Transverse colon (tissue), 4 donors: Measurements from ENCODE around the gene SHQ1.

Experiments used
- EP300 ChIP-seq: sonication (generic); formaldehyde crosslinking; IDR thresholded peaks from one replicate; pipeline ENCODE4 v1.6.1; 2017; ENCODE audit warnings: antibody characterized with exemption, low read depth
- POLR2A ChIP-seq: fragments of 450-650 bp; IDR thresholded peaks from one replicate; pipeline ENCODE4 v1.6.1; 2016; ENCODE audit warnings: antibody characterized with exemption, mild to moderate bottlenecking, moderate library complexity
- POLR2AphosphoS5 ChIP-seq, 3 donors: sonication (generic); formaldehyde crosslinking; IDR thresholded peaks; one replicate each; pipeline ENCODE4 v1.6.1; 2016; ENCODE audit warnings: antibody characterized with exemption in 3 of 3
- TF ChIP-seq, protein P1 (sequence below), 5 experiments: fragments of 200-600 bp in 3 of 5; fragments of 450-650 bp in 2 of 5; sonication (generic) in 3 of 5; IDR thresholded peaks; 1 replicate in 2 of 5; 2 replicates in 3 of 5; pipeline ENCODE4 v1.5.1; 2016 to 2017; ENCODE audit warnings: antibody characterized with exemption in 5 of 5, inconsistent platforms in 3 of 5, mild to moderate bottlenecking in 2 of 5, moderate library complexity in 1 of 5

DNA sequence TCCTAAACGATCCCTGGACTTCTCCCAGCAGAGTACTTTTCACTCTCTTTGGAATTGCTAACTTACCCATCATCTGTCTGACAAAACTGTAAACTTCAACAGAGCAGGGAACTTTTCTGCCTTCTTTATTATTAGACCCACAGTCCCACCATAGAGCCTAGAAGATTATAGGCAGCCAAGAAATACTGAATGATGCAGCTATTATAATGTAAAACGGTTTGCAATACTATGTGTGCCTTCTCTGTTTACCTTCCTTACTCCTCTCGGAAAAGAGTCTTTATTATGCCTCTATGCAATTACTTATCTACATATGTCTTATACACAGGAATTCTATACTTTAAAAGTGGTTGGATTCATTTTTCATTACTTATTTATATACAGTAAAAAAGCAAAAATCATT is 36.0 kb downstream of the SHQ1 start:
- TF ChIP-seq, protein P1, sequence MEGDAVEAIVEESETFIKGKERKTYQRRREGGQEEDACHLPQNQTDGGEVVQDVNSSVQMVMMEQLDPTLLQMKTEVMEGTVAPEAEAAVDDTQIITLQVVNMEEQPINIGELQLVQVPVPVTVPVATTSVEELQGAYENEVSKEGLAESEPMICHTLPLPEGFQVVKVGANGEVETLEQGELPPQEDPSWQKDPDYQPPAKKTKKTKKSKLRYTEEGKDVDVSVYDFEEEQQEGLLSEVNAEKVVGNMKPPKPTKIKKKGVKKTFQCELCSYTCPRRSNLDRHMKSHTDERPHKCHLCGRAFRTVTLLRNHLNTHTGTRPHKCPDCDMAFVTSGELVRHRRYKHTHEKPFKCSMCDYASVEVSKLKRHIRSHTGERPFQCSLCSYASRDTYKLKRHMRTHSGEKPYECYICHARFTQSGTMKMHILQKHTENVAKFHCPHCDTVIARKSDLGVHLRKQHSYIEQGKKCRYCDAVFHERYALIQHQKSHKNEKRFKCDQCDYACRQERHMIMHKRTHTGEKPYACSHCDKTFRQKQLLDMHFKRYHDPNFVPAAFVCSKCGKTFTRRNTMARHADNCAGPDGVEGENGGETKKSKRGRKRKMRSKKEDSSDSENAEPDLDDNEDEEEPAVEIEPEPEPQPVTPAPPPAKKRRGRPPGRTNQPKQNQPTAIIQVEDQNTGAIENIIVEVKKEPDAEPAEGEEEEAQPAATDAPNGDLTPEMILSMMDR (IDR thresholded peaks at IDR 0.05): no peak
- TF ChIP-seq EP300 (no peak), POLR2AphosphoS5 (IDR thresholded peaks at IDR 0.05) (no peak), POLR2A (no peak)
